Mesothelial cell of epicardium (in vitro differentiated cells): ENCODE data around the gene GOLM1. TPM values are rescaled to one million over a fixed set of nuclear protein-coding genes. Genes with fewer than 3 reads are reported as not detected.
A peak's percentile ranks its signal among the peaks of the same experiment; 100 is the strongest.

ENCODE experiments used
- DNase-seq, 2 experiments: peaks; one replicate each; pipeline ENCODE4 v3.0.0; 2021; ENCODE audit warnings: low spot score in 2 of 2; ENCODE audit not compliant: unreplicated experiment in 2 of 2
- H3K27ac Mint-ChIP-seq: 2 replicates; pipeline ENCODE4 v1.8.0; 2021; ENCODE audit warnings: mixed read lengths
- H3K27me3 Mint-ChIP-seq: 2 replicates; pipeline ENCODE4 v1.8.0; 2021; ENCODE audit warnings: low read depth, mixed read lengths
- H3K36me3 Mint-ChIP-seq: 2 replicates; pipeline ENCODE4 v1.8.0; 2021; ENCODE audit warnings: mixed read lengths
- H3K4me1 Mint-ChIP-seq: 2 replicates; pipeline ENCODE4 v1.8.0; 2021; ENCODE audit warnings: mixed read lengths
- H3K4me3 Mint-ChIP-seq: 2 replicates; pipeline ENCODE4 v1.8.0; 2021; ENCODE audit warnings: mild to moderate bottlenecking, moderate library complexity, mixed read lengths
- H3K9me3 Mint-ChIP-seq: 2 replicates; pipeline ENCODE4 v1.8.0; 2021; ENCODE audit warnings: mixed read lengths
- total RNA-seq: library from RNA; stranded (reverse); gene quantifications from 3 replicates; pipeline ENCODE4 v1.2.1, GENCODE V29; 2021
- TF ChIP-seq, protein P1 (sequence below): fragments of 200-600 bp; sonication (generic); IDR thresholded peaks from one replicate; pipeline ENCODE4 v1.5.0; 2021; ENCODE audit warnings: antibody characterized with exemption; ENCODE audit not compliant: unreplicated experiment

The GOLM1 gene
- total RNA-seq, 1 donor from 2014 or later, result 101 TPM

DNA sequence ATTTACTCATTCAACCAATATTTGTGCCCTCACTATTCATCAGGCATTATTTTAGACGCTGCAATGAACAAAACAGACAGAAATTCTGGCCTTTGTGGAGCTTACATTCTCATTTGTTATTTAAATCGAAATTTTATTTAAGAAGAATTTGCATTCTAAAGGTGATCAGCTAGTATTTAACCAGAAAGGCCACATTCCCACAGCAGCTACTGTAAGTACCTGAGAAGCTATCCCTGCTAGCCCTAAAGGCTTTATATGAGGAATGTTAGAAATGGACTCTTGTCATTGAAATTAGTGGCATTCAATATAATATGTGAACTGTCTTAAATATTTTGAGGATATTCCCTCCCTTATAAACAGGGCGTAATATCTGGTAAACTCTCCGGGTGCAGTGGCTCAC lies 35.0 kb upstream of the GOLM1 start:
- Mint-ChIP-seq H3K27ac (no peak overlapping the region), H3K4me3 (no peak overlapping the region), H3K9me3 (no peaks in the 10 kb centered on the region), H3K4me1 (peaks cover 8% of the 10 kb centered on the region), H3K27me3 (peaks cover 6% of the 10 kb centered on the region), H3K36me3 (no peaks in the 10 kb centered on the region)
- no peak for DNase-seq
- TF ChIP-seq, protein P1, sequence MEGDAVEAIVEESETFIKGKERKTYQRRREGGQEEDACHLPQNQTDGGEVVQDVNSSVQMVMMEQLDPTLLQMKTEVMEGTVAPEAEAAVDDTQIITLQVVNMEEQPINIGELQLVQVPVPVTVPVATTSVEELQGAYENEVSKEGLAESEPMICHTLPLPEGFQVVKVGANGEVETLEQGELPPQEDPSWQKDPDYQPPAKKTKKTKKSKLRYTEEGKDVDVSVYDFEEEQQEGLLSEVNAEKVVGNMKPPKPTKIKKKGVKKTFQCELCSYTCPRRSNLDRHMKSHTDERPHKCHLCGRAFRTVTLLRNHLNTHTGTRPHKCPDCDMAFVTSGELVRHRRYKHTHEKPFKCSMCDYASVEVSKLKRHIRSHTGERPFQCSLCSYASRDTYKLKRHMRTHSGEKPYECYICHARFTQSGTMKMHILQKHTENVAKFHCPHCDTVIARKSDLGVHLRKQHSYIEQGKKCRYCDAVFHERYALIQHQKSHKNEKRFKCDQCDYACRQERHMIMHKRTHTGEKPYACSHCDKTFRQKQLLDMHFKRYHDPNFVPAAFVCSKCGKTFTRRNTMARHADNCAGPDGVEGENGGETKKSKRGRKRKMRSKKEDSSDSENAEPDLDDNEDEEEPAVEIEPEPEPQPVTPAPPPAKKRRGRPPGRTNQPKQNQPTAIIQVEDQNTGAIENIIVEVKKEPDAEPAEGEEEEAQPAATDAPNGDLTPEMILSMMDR, result no peak

GRCh38 chr9:86128235-86128822 lies 29.0 kb upstream of the GOLM1 start:
- no peak for DNase-seq
- Mint-ChIP-seq H3K27ac (no peak overlapping the region), H3K9me3 (no peaks in the 10 kb centered on the region), H3K4me1 (peaks cover 21% of the 10 kb centered on the region), H3K27me3 (no peaks in the 10 kb centered on the region), H3K36me3 (no peaks in the 10 kb centered on the region), H3K4me3 (no peak overlapping the region)
- TF ChIP-seq, protein P1, result no peak

GRCh38 chr9:86126998-86127972 lies 27.9 kb upstream of the GOLM1 start:
- Mint-ChIP-seq H3K36me3 (no peaks in the 10 kb centered on the region), H3K9me3 (no peaks in the 10 kb centered on the region), H3K4me1 (peaks cover 21% of the 10 kb centered on the region), H3K27ac (peak overlapping the region; percentile 83), H3K4me3 (no peak overlapping the region), H3K27me3 (no peaks in the 10 kb centered on the region)
- TF ChIP-seq, protein P1, result no peak
- DNase-seq, result peak in 1 of 2 experiments; percentile 39

DNA sequence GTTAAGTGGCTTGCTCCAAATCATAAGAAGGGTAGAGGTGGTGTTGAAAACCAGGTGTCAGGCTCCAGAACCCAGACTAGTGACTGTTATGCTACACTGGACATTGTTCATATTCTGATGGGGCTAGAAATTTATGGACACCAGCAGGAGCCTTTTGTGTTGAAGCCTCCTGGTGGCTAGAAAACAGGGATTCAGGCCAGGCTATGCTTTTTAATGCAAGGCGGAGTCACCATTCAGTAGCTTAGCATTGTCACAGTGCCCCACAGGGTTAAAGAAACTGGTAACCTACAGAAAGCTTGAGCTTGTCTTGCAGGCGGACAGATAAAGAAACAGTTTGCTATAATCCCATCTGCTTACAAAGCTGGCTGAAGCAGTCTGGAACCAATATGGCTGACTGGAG lies 23.0 kb upstream of the GOLM1 start:
- TF ChIP-seq, protein P1, result no peak
- DNase-seq, result no peak
- Mint-ChIP-seq H3K36me3 (no peaks in the 10 kb centered on the region), H3K4me3 (no peak overlapping the region), H3K27ac (no peak overlapping the region), H3K4me1 (peaks cover 10% of the 10 kb centered on the region), H3K9me3 (no peaks in the 10 kb centered on the region), H3K27me3 (no peaks in the 10 kb centered on the region)

GRCh38 chr9:86119457-86119856 lies 20.1 kb upstream of the GOLM1 start:
- H3K4me3 Mint-ChIP-seq, result no peak overlapping the region
- no peaks in the 10 kb centered on the region for H3K4me1 Mint-ChIP-seq
- H3K36me3 Mint-ChIP-seq, result no peaks in the 10 kb centered on the region
- H3K27me3 Mint-ChIP-seq, result no peaks in the 10 kb centered on the region
- DNase-seq, result no peak
- peaks cover 5% of the 10 kb centered on the region for H3K9me3 Mint-ChIP-seq
- H3K27ac Mint-ChIP-seq, result no peak overlapping the region
- TF ChIP-seq, protein P1, result no peak
